ENCODE data around the gene BATF2.

- no peak for TF ChIP-seq CTCF (conservative IDR thresholded peaks at IDR 0.05; ENCODE audit: low read length)
- TF ChIP-seq EZH2phosphoT487 (IDR thresholded peaks at IDR 0.05; ENCODE audit: borderline replicate concordance, low read depth, low read length): no peak
These were observed 21.2 kb upstream of the BATF2 start for GRCh38 chr11:65017937-65018336.

All from OCI-LY7 (cell line).